SK-N-SH (cell line): ENCODE results near the gene SLIT1. TPM values are rescaled to one million over a fixed set of nuclear protein-coding genes. Genes with fewer than 3 reads are reported as not detected.

Source experiments
- CTCF ChIA-PET: fragments of 300-600, 350-600 bp; formaldehyde crosslinking; extraction: SDS; loops from one replicate; lab custom pipeline; 2021; lab: Yijun Ruan, JAX
- POLR2A ChIA-PET: fragments of 350-600 bp; sonication (Branson Sonifier 250); formaldehyde crosslinking; extraction: SDS; loops from one replicate; lab custom pipeline; 2020; ENCODE audit warnings: antibody characterized with exemption, inconsistent platforms; lab: Yijun Ruan, JAX
- DNase-seq: peaks from one replicate; pipeline ENCODE4 v3.0.0; 2012
- H2AFZ ChIP-seq: fragments of 200-600 bp; sonication (generic); 2 replicates; pipeline ENCODE4 v1.8.1; 2016; ENCODE audit warnings: antibody characterized with exemption, mild to moderate bottlenecking, low read depth
- H3F3A ChIP-seq: fragments of 200-600 bp; sonication (generic); replicated peaks from 2 replicates; pipeline ENCODE3; 2016; ENCODE audit warnings: antibody characterized with exemption, mild to moderate bottlenecking; ENCODE audit not compliant: insufficient read depth
- H3K27ac ChIP-seq, 2 experiments: fragments of 200-500 bp in 1 of 2; fragments of 200-600 bp in 1 of 2; sonication (Bioruptor generic) in 1 of 2; sonication (generic), shearing (Covaris generic) in 1 of 2; 2 replicates each; pipeline versions ENCODE4 v1.5.1 to v1.6.1; 2014 to 2016; ENCODE audit warnings: low read depth in 2 of 2, inconsistent platforms in 1 of 2, low read length in 1 of 2, mild to moderate bottlenecking in 1 of 2, mixed read lengths in 1 of 2
- H3K27me3 ChIP-seq: fragments of 200-600 bp; sonication (generic), shearing (Covaris generic); 2 replicates; pipeline ENCODE4 v1.6.1; 2016; ENCODE audit warnings: mixed run types; ENCODE audit not compliant: insufficient read depth
- H3K36me3 ChIP-seq, 2 experiments: fragments of 200-500 bp in 1 of 2; fragments of 200-600 bp in 1 of 2; sonication (Bioruptor generic) in 1 of 2; sonication (generic) in 1 of 2; replicated peaks in 1 of 2; 2 replicates each; pipeline versions ENCODE3 to v1.5.1; 2014 to 2016; ENCODE audit warnings: low read length in 1 of 2, mild to moderate bottlenecking in 1 of 2; ENCODE audit not compliant: insufficient read depth in 2 of 2, control insufficient read depth in 1 of 2
- H3K4me1 ChIP-seq, 2 experiments: fragments of 200-500 bp in 1 of 2; fragments of 200-600 bp in 1 of 2; sonication (Bioruptor generic) in 1 of 2; sonication (generic), shearing (Covaris generic) in 1 of 2; 2 replicates each; pipeline versions ENCODE4 v1.5.1 to v1.6.1; 2014 to 2016; ENCODE audit warnings: low read depth in 1 of 2, low read length in 1 of 2, mixed run types in 1 of 2; ENCODE audit not compliant: insufficient read depth in 2 of 2, control insufficient read depth in 1 of 2
- H3K4me2 ChIP-seq: fragments of 200-600 bp; sonication (generic), shearing (Covaris generic); 2 replicates; pipeline ENCODE4 v1.6.1; 2017; ENCODE audit warnings: mixed run types
- H3K4me3 ChIP-seq, 2 experiments: fragments of 200-500 bp in 1 of 2; fragments of 200-600 bp in 1 of 2; sonication (Bioruptor generic) in 1 of 2; sonication (generic), shearing (Covaris generic) in 1 of 2; 2 replicates each; pipeline versions ENCODE4 v1.5.1 to v1.8.1; 2014 to 2016; ENCODE audit warnings: low read depth in 2 of 2, inconsistent platforms in 1 of 2, low read length in 1 of 2, mild to moderate bottlenecking in 1 of 2, mixed read lengths in 1 of 2, moderate library complexity in 1 of 2
- H3K79me2 ChIP-seq: fragments of 200-600 bp; sonication (generic); 2 replicates; pipeline ENCODE4 v1.8.1; 2017; ENCODE audit warnings: mild to moderate bottlenecking; ENCODE audit not compliant: insufficient read depth
- H3K9ac ChIP-seq: fragments of 200-600 bp; sonication (generic); 2 replicates; pipeline ENCODE4 v1.6.1; 2017; ENCODE audit warnings: mixed run types
- H3K9me2 ChIP-seq: fragments of 200-600 bp; sonication (generic); 2 replicates; pipeline ENCODE4 v1.6.1; 2017; ENCODE audit warnings: mixed run types
- H3K9me3 ChIP-seq: fragments of 200-600 bp; sonication (generic); 2 replicates; pipeline ENCODE4 v1.6.1; 2017; ENCODE audit warnings: mixed run types, mild to moderate bottlenecking, moderate library complexity
- H4K20me1 ChIP-seq: fragments of 200-600 bp; sonication (generic); 2 replicates; pipeline ENCODE4 v1.6.1; 2017; ENCODE audit warnings: mild to moderate bottlenecking, mixed run types; ENCODE audit not compliant: insufficient read depth
- ELF1 ChIP-seq: IDR thresholded peaks from 2 replicates; pipeline ENCODE4 v1.4.0; 2012
- EP300 ChIP-seq, 2 experiments: IDR thresholded peaks; 2 replicates each; pipeline versions ENCODE4 v1.4.0 to v1.6.1; 2012; ENCODE audit warnings: borderline replicate concordance in 1 of 2, low read depth in 1 of 2, low read length in 1 of 2
- FOXJ3 ChIP-seq: sonication (generic); formaldehyde crosslinking; IDR thresholded peaks from 2 replicates; pipeline ENCODE4 v1.5.1; 2020; ENCODE audit warnings: mild to moderate bottlenecking, missing genetic modification reagents
- FOXM1 ChIP-seq: IDR thresholded peaks from 2 replicates; pipeline ENCODE4 v1.4.0; 2012; ENCODE audit warnings: low read depth, mild to moderate bottlenecking
- GABPA ChIP-seq: IDR thresholded peaks from 2 replicates; pipeline ENCODE4 v1.4.0; 2012; ENCODE audit warnings: low read depth, mild to moderate bottlenecking
- MEF2A ChIP-seq: IDR thresholded peaks from 2 replicates; pipeline ENCODE4 v1.4.0; 2012; ENCODE audit warnings: low read depth, borderline replicate concordance
- NFIC ChIP-seq: IDR thresholded peaks from 2 replicates; pipeline ENCODE4 v1.4.0; 2012; ENCODE audit warnings: borderline replicate concordance
- POLR2AphosphoS5 ChIP-seq: IDR thresholded peaks from 2 replicates; pipeline ENCODE4 v1.6.1; 2012; ENCODE audit warnings: low read depth, low read length
- RAD21 ChIP-seq: IDR thresholded peaks from 2 replicates; pipeline ENCODE4 v1.6.1; 2012; ENCODE audit warnings: mild to moderate bottlenecking, low read length
- SMC3 ChIP-seq: IDR thresholded peaks from 2 replicates; pipeline ENCODE4 v1.6.1; 2012; ENCODE audit warnings: low read depth, low read length, improper control_type of control experiment
- WGBS: methylation state at CpG from one replicate; pipeline ENCODE4 v1.1.6; 2017; ENCODE audit warnings: low lambda C conversion rate; 5-methylcytosine and 5-hydroxymethylcytosine counted together
- polyA plus RNA-seq, 3 experiments: library from polyadenylated mRNA; depleted of rRNA; stranded (reverse); fragments of >200 nt; gene quantifications; 2 replicates each; pipeline ENCODE4 v1.2.3, GENCODE V29; 2012
- TF ChIP-seq, protein P1 (sequence below): IDR thresholded peaks from 2 replicates; pipeline ENCODE4 v1.4.0; 2012; ENCODE audit warnings: low read depth, borderline replicate concordance
- TF ChIP-seq, protein P2 (sequence below): fragments of 150-350 bp; IDR thresholded peaks from 2 replicates; pipeline ENCODE4 v1.6.1; 2017; ENCODE audit warnings: antibody characterized with exemption, low read length, low read depth, borderline replicate concordance
- TF ChIP-seq, protein P3 (sequence below): IDR thresholded peaks from 2 replicates; pipeline ENCODE4 v1.6.1; 2012; ENCODE audit warnings: mild to moderate bottlenecking, low read depth, low read length, moderate library complexity

Gene SLIT1
- polyA plus RNA-seq, 1 of the 3 experiments (the other 2 are of a cell fraction): 0.05 TPM

DNA sequence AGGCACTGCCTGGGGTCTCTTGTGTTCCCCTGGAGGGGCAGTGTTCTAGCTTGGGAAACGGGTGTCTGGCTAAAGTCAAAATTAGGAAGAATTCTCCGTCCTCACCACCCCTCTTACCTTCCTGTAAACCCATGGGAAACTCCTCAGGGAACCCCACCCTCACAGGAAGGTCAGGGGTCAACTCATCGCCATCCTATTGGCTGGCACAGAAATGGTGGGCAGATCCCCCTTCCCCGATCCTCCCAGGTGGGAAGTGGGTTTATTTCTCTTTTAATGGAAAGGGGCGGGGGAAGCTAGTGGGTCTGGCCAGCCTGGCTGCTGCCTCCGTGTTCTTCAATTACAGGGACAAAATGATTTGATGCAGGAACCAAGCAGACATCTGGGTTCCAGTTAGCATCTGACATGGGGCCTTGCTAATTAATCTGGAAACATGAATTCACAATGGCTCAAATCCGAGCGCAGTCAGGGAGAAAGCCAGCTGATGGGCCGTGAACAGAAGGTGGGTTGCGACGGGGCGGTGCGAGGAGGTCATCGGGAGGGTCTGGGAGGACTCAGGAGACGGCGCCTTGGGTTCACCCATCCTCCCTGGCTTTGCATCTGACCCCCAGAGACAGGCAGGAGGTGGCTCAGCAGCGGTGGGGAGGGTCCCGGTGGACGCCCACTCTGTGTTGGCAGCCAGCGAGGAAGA, 66.6 kb downstream of the SLIT1 start:
- no peaks in the 10 kb centered on the region for H3K9me3 ChIP-seq
- whole genome bisulfite sequencing: 63% methylated on average over 16 of the region's 20 CpGs
- H3F3A ChIP-seq: no peaks in the 10 kb centered on the region
- POLR2A ChIA-PET: no interaction called here
- no peaks in the 10 kb centered on the region for H3K9me2 ChIP-seq
- no peak overlapping the region for H2AFZ ChIP-seq
- no peak overlapping the region for H3K27ac ChIP-seq
- CTCF ChIA-PET: interaction anchor here (0.7 to 6.0 kb wide), 9 partner anchors 13 to 744 kb away, joined by 3 to 46 read pairs (median 4); no protein-coding TSS in a partner anchor
- peaks cover 0 to 13% of the 10 kb centered on the region in 2 experiments; a peak in 1 of 4 replicates for H3K4me1 ChIP-seq
- TF ChIP-seq, protein P1, sequence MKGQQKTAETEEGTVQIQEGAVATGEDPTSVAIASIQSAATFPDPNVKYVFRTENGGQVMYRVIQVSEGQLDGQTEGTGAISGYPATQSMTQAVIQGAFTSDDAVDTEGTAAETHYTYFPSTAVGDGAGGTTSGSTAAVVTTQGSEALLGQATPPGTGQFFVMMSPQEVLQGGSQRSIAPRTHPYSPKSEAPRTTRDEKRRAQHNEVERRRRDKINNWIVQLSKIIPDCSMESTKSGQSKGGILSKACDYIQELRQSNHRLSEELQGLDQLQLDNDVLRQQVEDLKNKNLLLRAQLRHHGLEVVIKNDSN: no peak
- TF ChIP-seq FOXJ3 (CRISPR knock-in tag): no peak
- no peak for TF ChIP-seq NFIC
- TF ChIP-seq GABPA: no peak
- no peak for TF ChIP-seq EP300 (IDR thresholded peaks at IDR 0.05; ENCODE audit: borderline replicate concordance in 1 of 2, low read depth in 1 of 2, low read length in 1 of 2)
- H3K4me3 ChIP-seq: no peak overlapping the region
- peak; percentile 43 for DNase-seq
- H3K4me2 ChIP-seq: no peak overlapping the region
- H3K9ac ChIP-seq: no peak overlapping the region
- no peaks in the 10 kb centered on the region for H3K79me2 ChIP-seq
- no peaks in the 10 kb centered on the region for H3K36me3 ChIP-seq
- no peaks in the 10 kb centered on the region; the same call in 1 of the 2 replicates for H3K27me3 ChIP-seq
- H4K20me1 ChIP-seq: no peaks in the 10 kb centered on the region

DNA sequence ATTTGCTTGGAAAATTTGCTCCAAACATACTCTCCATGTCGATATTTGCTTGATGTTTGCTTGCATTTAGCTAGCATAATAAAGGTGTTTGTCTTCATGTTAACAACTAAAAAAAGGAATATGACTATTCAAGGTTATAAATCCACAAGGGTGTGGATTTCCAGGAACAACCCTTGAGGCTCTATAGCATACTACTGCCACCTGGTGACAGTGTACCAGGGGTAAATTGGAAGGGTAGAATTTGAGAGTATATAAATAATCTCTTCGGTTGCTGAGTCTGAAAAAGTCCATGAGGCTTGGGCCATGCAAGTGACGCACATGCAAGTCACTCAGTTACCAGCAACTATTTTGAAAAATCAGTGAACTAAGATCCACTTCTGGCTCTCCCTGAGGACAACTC, 68.4 kb downstream of the SLIT1 start:
- no peak for DNase-seq
- ChIA-PET POLR2A (no interaction called here), CTCF (interaction anchor here (0.7 to 6.0 kb wide), 7 partner anchors 9 to 606 kb away, joined by 3 to 46 read pairs (median 4); no protein-coding TSS in a partner anchor)
- no peaks in the 10 kb centered on the region for H4K20me1 ChIP-seq
- no peak overlapping the region for H3K4me2 ChIP-seq
- H3K4me1 ChIP-seq: peaks cover 0 to 13% of the 10 kb centered on the region in 2 experiments; a peak in 1 of 4 replicates
- H3K27me3 ChIP-seq: peaks cover 3% of the 10 kb centered on the region; the same call in 1 of the 2 replicates
- WGBS: 38% methylated on average over 3 of the region's 3 CpGs
- no peaks in the 10 kb centered on the region for H3K9me2 ChIP-seq
- H2AFZ ChIP-seq: no peak overlapping the region
- H3K27ac ChIP-seq: no peak overlapping the region
- no peak overlapping the region for H3K9ac ChIP-seq
- no peaks in the 10 kb centered on the region for H3K9me3 ChIP-seq
- no peaks in the 10 kb centered on the region for H3K36me3 ChIP-seq
- H3K79me2 ChIP-seq: no peaks in the 10 kb centered on the region
- H3F3A ChIP-seq: no peaks in the 10 kb centered on the region
- no peak overlapping the region for H3K4me3 ChIP-seq
- TF ChIP-seq RAD21 (peak; percentile 37; the same call in 1 of the 2 replicates), ELF1 (no peak), SMC3 (peak; percentile 13)

DNA sequence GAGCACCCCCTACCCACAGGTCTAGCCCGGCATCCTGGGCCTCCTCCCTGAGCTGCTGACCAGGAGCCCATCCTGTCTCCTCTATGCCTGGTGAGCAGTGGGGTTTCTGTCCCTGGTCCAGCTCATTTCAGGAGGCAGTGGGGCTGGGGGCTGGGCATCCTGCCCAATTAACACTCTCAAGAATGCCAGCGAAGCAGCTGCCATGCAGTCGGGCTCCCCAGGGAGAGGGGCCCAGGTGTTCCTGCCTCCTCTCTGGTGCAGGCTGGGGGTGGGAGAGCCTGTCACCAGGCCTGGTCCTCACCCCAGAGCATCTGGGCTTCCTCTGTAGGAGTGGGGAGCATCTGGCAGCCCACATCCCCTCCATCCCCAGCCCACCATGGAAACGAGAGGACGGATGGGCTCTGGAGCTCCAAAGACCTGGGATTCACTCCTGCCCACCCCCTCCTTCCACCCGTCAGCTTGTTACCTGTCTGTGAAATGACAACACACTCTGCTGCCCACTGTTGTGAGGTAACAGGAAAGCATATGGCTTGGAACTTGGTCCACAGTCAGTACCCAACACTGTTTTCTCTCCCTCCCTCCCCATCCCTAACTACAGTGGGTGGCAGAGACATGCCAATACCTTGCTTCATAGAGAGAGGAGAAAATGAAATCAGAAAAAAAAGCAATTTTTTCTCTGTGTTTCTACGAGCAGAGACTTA, 69.1 kb downstream of the SLIT1 start:
- Histone ChIP-seq H2AFZ (no peak overlapping the region), H3K27ac (no peak overlapping the region), H3K9me3 (no peaks in the 10 kb centered on the region), H3K4me1 (peaks cover 0 to 13% of the 10 kb centered on the region in 2 experiments; a peak in 1 of 4 replicates), H3K79me2 (no peaks in the 10 kb centered on the region), H3K9me2 (no peaks in the 10 kb centered on the region), H3K4me2 (no peak overlapping the region), H3K4me3 (no peak overlapping the region), H3K36me3 (no peaks in the 10 kb centered on the region), H3K27me3 (peaks cover 6% of the 10 kb centered on the region; the same call in 1 of the 2 replicates), H3K9ac (no peak overlapping the region), H4K20me1 (no peaks in the 10 kb centered on the region), H3F3A (no peaks in the 10 kb centered on the region)
- WGBS: 34% methylated on average over 5 of the region's 7 CpGs
- DNase-seq: no peak
- ChIA-PET POLR2A (no interaction called here), CTCF (interaction anchor here (0.9 to 6.0 kb wide), 9 partner anchors 8 to 94 kb away, joined by 3 to 46 read pairs (median 4); no protein-coding TSS in a partner anchor)
- TF ChIP-seq POLR2AphosphoS5: no peak
- no peak for TF ChIP-seq MEF2A
- TF ChIP-seq NFIC: no peak
- TF ChIP-seq EP300 (IDR thresholded peaks at IDR 0.05; ENCODE audit: borderline replicate concordance in 1 of 2, low read depth in 1 of 2, low read length in 1 of 2): no peak
- TF ChIP-seq SMC3: no peak
- TF ChIP-seq, protein P2, sequence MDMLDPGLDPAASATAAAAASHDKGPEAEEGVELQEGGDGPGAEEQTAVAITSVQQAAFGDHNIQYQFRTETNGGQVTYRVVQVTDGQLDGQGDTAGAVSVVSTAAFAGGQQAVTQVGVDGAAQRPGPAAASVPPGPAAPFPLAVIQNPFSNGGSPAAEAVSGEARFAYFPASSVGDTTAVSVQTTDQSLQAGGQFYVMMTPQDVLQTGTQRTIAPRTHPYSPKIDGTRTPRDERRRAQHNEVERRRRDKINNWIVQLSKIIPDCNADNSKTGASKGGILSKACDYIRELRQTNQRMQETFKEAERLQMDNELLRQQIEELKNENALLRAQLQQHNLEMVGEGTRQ: no peak
- no peak for TF ChIP-seq FOXM1
- TF ChIP-seq, protein P3, sequence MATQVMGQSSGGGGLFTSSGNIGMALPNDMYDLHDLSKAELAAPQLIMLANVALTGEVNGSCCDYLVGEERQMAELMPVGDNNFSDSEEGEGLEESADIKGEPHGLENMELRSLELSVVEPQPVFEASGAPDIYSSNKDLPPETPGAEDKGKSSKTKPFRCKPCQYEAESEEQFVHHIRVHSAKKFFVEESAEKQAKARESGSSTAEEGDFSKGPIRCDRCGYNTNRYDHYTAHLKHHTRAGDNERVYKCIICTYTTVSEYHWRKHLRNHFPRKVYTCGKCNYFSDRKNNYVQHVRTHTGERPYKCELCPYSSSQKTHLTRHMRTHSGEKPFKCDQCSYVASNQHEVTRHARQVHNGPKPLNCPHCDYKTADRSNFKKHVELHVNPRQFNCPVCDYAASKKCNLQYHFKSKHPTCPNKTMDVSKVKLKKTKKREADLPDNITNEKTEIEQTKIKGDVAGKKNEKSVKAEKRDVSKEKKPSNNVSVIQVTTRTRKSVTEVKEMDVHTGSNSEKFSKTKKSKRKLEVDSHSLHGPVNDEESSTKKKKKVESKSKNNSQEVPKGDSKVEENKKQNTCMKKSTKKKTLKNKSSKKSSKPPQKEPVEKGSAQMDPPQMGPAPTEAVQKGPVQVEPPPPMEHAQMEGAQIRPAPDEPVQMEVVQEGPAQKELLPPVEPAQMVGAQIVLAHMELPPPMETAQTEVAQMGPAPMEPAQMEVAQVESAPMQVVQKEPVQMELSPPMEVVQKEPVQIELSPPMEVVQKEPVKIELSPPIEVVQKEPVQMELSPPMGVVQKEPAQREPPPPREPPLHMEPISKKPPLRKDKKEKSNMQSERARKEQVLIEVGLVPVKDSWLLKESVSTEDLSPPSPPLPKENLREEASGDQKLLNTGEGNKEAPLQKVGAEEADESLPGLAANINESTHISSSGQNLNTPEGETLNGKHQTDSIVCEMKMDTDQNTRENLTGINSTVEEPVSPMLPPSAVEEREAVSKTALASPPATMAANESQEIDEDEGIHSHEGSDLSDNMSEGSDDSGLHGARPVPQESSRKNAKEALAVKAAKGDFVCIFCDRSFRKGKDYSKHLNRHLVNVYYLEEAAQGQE: no peak
